HEK293 (cell line): Measurements from ENCODE around the gene DNM1.
"Not testable (repeated sequence)": the region's sequence is repeated elsewhere in the genome, so short reads cannot be mapped to it uniquely, and the experiment has no call there.

Experiments used
- CTCF ChIA-PET: fragments of 350-600 bp; formaldehyde crosslinking; extraction: SDS; loops from one replicate; lab custom pipeline; 2021; ENCODE audit warnings: antibody characterized with exemption; lab: Yijun Ruan, JAX
- POLR2A ChIA-PET: fragments of 300-600 bp; formaldehyde crosslinking; extraction: SDS; loops from one replicate; lab custom pipeline; 2020; ENCODE audit warnings: antibody characterized with exemption, inconsistent platforms; lab: Yijun Ruan, JAX
- H3K27ac ChIP-seq: fragments of 200-500 bp; sonication (Bioruptor generic); 2 replicates; pipeline ENCODE4 v1.5.1; 2014; ENCODE audit warnings: low read depth, low read length, control low read depth, inconsistent platforms; ENCODE audit errors: extremely low read depth
- H3K36me3 ChIP-seq, 2 experiments: fragments of 200-500 bp in 1 of 2; sonication (Bioruptor generic) in 1 of 2; 1 replicate in 1 of 2; 2 replicates in 1 of 2; pipeline ENCODE4 v1.5.1; 2014 to 2017; ENCODE audit warnings: inconsistent platforms in 2 of 2, low read length in 2 of 2; ENCODE audit not compliant: control insufficient read depth in 2 of 2, insufficient read depth in 1 of 2
- H3K4me1 ChIP-seq: fragments of 200-500 bp; sonication (Bioruptor generic); 2 replicates; pipeline ENCODE4 v1.5.1; 2014; ENCODE audit warnings: mild to moderate bottlenecking, low read length, inconsistent platforms; ENCODE audit not compliant: control insufficient read depth, insufficient read depth
- H3K4me3 ChIP-seq: 2 replicates; pipeline ENCODE4 v1.5.1; 2011; ENCODE audit warnings: low read depth, mild to moderate bottlenecking, control low read depth, low read length, moderate library complexity
- H3K9me3 ChIP-seq: fragments of 200-500 bp; sonication (Bioruptor generic); 2 replicates; pipeline ENCODE4 v1.5.1; 2014; ENCODE audit warnings: low read depth, low read length, inconsistent platforms; ENCODE audit not compliant: control insufficient read depth, insufficient read depth
- KLF7 ChIP-seq: fragments of 450-650 bp; formaldehyde crosslinking; IDR thresholded peaks from 2 replicates; pipeline ENCODE4 v1.5.1; 2016; ENCODE audit warnings: missing biosample characterization, missing genetic modification characterization, borderline replicate concordance
- OVOL3 ChIP-seq: fragments of 450-650 bp; formaldehyde crosslinking; IDR thresholded peaks from 2 replicates; pipeline ENCODE4 v1.5.1; 2016; ENCODE audit warnings: missing biosample characterization, missing genetic modification characterization
- SETDB1 ChIP-seq: IDR thresholded peaks from one replicate; pipeline ENCODE4 v1.6.1; 2017; ENCODE audit warnings: mild to moderate bottlenecking, low read length, moderate library complexity, mixed read lengths; ENCODE audit not compliant: insufficient read length
- SP2 ChIP-seq: fragments of 450-650 bp; formaldehyde crosslinking; IDR thresholded peaks from 2 replicates; pipeline ENCODE4 v1.5.1; 2016; ENCODE audit warnings: missing biosample characterization, missing genetic modification characterization
- ZBTB1 ChIP-seq: fragments of 450-650 bp; formaldehyde crosslinking; IDR thresholded peaks from 2 replicates; pipeline ENCODE4 v1.5.1; 2016; ENCODE audit warnings: missing biosample characterization, missing genetic modification characterization
- ZBTB17 ChIP-seq: fragments of 450-650 bp; formaldehyde crosslinking; IDR thresholded peaks from 2 replicates; pipeline ENCODE4 v1.5.1; 2016; ENCODE audit warnings: missing biosample characterization, missing genetic modification characterization
- ZBTB20 ChIP-seq: fragments of 450-650 bp; formaldehyde crosslinking; IDR thresholded peaks from 2 replicates; pipeline ENCODE4 v1.5.1; 2016; ENCODE audit warnings: missing biosample characterization, missing genetic modification characterization
- ZFP69B ChIP-seq: fragments of 450-650 bp; formaldehyde crosslinking; IDR thresholded peaks from 2 replicates; pipeline ENCODE4 v1.5.1; 2016; ENCODE audit warnings: missing biosample characterization, missing genetic modification characterization
- ZNF335 ChIP-seq: fragments of 450-650 bp; formaldehyde crosslinking; conservative IDR thresholded peaks from 2 replicates; pipeline ENCODE4 v1.5.1; 2016; ENCODE audit warnings: missing biosample characterization, missing genetic modification characterization
- ZNF530 ChIP-seq: fragments of 450-650 bp; formaldehyde crosslinking; IDR thresholded peaks from 2 replicates; pipeline ENCODE4 v1.5.1; 2016; ENCODE audit warnings: low read depth, missing biosample characterization, missing genetic modification characterization
- ZNF629 ChIP-seq: fragments of 450-650 bp; formaldehyde crosslinking; IDR thresholded peaks from 2 replicates; pipeline ENCODE4 v1.5.1; 2017; ENCODE audit warnings: missing biosample characterization, missing genetic modification characterization
- ZNF658 ChIP-seq: fragments of 450-650 bp; formaldehyde crosslinking; IDR thresholded peaks from 2 replicates; pipeline ENCODE4; 2016; ENCODE audit warnings: missing biosample characterization, missing genetic modification characterization
- ZSCAN16 ChIP-seq: fragments of 450-650 bp; formaldehyde crosslinking; IDR thresholded peaks from 2 replicates; pipeline ENCODE4 v1.5.1; 2016; ENCODE audit warnings: missing biosample characterization, missing genetic modification characterization
- TF ChIP-seq, protein P1 (sequence below): fragments of 450-650 bp; formaldehyde crosslinking; IDR thresholded peaks from 2 replicates; pipeline ENCODE4 v1.5.1; 2016; ENCODE audit warnings: missing biosample characterization, missing genetic modification characterization
- TF ChIP-seq, protein P2 (sequence below): fragments of 450-650 bp; IDR thresholded peaks from 2 replicates; pipeline ENCODE4 v1.5.1; 2018; ENCODE audit warnings: missing biosample characterization, missing genetic modification characterization
- TF ChIP-seq, protein P3 (sequence below): fragments of 450-650 bp; formaldehyde crosslinking; optimal IDR thresholded peaks from 2 replicates; pipeline ENCODE3; 2016; ENCODE audit warnings: missing biosample characterization, mild to moderate bottlenecking, missing genetic modification characterization
- TF ChIP-seq, protein P4 (sequence below): fragments of 450-650 bp; formaldehyde crosslinking; IDR thresholded peaks from 2 replicates; pipeline ENCODE4 v1.5.1; 2017; ENCODE audit warnings: missing biosample characterization, missing genetic modification characterization

DNM1 gene

DNA sequence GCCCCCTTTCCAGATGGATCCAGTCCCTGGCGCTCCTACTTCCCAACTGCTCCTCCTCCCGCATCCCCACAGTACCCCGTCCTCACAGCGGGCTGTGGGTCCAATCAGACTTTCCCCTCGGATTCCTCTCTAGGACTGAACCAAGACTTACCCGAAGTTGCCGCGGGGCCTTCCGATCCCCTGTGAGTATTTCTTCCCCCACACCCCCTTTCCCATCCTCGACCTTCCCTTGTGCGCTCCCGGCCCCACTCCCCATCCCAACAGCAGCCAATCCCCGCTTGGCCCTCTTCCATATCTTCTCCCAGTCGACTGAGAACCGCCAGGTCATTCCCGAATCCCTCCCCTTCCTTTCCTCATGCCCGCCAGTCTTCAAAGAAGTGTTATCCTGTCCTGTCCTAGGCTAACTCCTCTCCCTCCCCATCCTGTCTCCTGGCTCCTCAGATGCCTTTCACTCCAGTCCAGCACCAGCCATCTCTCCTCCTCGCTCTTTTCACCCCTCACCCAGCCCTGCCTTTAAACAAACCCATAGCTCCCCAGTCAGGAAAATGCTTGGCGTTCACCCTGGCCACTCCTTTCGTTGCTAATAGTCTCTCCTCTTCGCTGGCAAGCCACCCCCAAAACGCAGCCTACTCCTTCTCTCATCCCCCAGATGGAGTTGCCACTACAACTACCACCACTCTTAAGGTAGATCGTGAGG, 73.5 kb downstream of the DNM1 start (continued):
- TF ChIP-seq OVOL3 (tag by site-specific recombination) (no peak), ZBTB20 (tag by site-specific recombination) (peak; percentile 38; the same call in 1 of the 2 replicates), ZNF629 (tag by site-specific recombination) (no peak), SP2 (tag by site-specific recombination) (peak; percentile 64), ZNF335 (tag by site-specific recombination) (peak; percentile 48; the same call in 1 of the 2 replicates), ZSCAN16 (tag by site-specific recombination) (no peak), ZBTB17 (0 out of 2 replicates have a peak, but pooled peaks have one; percentile 12), SETDB1 (no peak), ZNF530 (no peak), ZFP69B (tag by site-specific recombination) (peak; percentile 51; the same call in 1 of the 2 replicates), KLF7 (tag by site-specific recombination) (no peak), ZNF658 (tag by site-specific recombination) (no peak), ZBTB1 (tag by site-specific recombination) (no peak)
- TF ChIP-seq, protein P1, sequence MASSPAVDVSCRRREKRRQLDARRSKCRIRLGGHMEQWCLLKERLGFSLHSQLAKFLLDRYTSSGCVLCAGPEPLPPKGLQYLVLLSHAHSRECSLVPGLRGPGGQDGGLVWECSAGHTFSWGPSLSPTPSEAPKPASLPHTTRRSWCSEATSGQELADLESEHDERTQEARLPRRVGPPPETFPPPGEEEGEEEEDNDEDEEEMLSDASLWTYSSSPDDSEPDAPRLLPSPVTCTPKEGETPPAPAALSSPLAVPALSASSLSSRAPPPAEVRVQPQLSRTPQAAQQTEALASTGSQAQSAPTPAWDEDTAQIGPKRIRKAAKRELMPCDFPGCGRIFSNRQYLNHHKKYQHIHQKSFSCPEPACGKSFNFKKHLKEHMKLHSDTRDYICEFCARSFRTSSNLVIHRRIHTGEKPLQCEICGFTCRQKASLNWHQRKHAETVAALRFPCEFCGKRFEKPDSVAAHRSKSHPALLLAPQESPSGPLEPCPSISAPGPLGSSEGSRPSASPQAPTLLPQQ (tag by site-specific recombination): peak; percentile 63; the same call in 1 of the 2 replicates
- TF ChIP-seq, protein P2, sequence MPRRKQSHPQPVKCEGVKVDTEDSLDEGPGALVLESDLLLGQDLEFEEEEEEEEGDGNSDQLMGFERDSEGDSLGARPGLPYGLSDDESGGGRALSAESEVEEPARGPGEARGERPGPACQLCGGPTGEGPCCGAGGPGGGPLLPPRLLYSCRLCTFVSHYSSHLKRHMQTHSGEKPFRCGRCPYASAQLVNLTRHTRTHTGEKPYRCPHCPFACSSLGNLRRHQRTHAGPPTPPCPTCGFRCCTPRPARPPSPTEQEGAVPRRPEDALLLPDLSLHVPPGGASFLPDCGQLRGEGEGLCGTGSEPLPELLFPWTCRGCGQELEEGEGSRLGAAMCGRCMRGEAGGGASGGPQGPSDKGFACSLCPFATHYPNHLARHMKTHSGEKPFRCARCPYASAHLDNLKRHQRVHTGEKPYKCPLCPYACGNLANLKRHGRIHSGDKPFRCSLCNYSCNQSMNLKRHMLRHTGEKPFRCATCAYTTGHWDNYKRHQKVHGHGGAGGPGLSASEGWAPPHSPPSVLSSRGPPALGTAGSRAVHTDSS: no peak
- TF ChIP-seq, protein P3, sequence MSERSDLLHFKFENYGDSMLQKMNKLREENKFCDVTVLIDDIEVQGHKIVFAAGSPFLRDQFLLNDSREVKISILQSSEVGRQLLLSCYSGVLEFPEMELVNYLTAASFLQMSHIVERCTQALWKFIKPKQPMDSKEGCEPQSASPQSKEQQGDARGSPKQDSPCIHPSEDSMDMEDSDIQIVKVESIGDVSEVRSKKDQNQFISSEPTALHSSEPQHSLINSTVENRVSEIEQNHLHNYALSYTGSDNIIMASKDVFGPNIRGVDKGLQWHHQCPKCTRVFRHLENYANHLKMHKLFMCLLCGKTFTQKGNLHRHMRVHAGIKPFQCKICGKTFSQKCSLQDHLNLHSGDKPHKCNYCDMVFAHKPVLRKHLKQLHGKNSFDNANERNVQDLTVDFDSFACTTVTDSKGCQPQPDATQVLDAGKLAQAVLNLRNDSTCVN: no peak
- TF ChIP-seq, protein P4, sequence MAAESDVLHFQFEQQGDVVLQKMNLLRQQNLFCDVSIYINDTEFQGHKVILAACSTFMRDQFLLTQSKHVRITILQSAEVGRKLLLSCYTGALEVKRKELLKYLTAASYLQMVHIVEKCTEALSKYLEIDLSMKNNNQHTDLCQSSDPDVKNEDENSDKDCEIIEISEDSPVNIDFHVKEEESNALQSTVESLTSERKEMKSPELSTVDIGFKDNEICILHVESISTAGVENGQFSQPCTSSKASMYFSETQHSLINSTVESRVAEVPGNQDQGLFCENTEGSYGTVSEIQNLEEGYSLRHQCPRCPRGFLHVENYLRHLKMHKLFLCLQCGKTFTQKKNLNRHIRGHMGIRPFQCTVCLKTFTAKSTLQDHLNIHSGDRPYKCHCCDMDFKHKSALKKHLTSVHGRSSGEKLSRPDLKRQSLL (tag by site-specific recombination): no peak
- TF ChIP-seq, all 188 proteins: peak for 16

DNA sequence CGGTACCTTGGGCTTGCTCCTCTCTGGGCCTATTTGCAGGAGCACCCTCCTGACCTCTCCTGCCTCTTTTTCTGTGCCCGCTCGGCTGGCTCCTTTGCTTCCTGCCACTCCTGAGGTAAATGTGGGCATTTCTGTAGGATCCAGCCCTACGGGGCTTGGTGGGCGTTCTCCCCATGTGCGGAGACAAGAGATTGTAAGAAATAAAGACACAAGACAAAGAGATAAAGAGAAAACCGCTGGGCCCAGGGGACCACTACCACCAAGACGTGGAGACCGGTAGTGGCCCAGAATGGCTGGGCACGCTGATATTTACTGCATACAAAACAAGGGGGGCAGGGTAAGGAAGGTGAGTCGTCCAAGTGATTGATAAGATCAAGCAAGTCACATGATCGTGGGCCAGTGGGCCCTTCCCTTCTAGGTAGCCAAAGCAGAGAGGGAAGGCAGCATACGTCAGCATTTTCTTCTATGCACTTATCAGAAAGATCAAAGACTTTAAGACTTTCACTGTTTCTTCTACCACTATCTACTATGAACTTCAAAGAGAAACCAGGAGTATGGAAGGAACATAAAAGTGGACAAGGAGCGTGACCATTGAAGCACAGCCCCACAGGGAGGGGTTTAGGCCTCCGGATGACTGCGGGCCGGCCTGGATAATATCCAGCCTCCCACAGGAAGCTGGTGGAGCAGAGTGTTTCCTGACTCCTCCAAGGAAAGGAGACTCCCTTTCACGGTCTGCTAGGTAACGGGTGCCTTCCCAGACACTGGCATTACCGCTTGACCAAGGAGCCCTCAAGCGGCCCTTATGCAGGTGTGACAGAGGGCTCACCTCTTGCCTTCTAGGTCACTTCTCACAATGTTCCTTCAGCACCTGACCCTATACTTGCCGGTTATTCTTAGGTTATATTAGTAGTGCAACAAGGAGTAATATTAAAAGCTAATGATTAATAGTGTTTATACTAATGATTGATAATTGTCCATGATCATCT, 76.2 kb downstream of the DNM1 start:
- ChIA-PET CTCF (interaction anchor here (1.1 to 1.2 kb wide), 2 partner anchors 24 to 62 kb away, joined by 6 read pairs; no protein-coding TSS in a partner anchor), POLR2A (interaction anchor here (0.6 kb wide), 2 partner anchors 285 to 452 kb away, joined by 3 to 4 read pairs; no protein-coding TSS in a partner anchor)
- H3K4me1 ChIP-seq, H3K27ac ChIP-seq, H3K9me3 ChIP-seq, H3K36me3 ChIP-seq, H3K4me3 ChIP-seq: not testable (repeated sequence)
